Measurements from ENCODE around the gene KLK6. TPM values are rescaled to one million over a fixed set of nuclear protein-coding genes. Genes with fewer than 3 reads are reported as not detected.
"Not testable (repeated sequence)": the region's sequence is repeated elsewhere in the genome, so short reads cannot be mapped to it uniquely, and the experiment has no call there.

Gene KLK6
- total RNA-seq, 1 donor from 2014 or later = not detected

- intact Hi-C loops (cut with micrococcal nuclease) = no loop called here
- Histone ChIP-seq H3K9me3 (replicated peaks) (no peaks in the 10 kb centered on the region), H3K27me3 (ENCODE audit: low read depth) (peaks cover 66% of the 10 kb centered on the region), H3K27ac (replicated peaks) (no peak overlapping the region), H3K4me1 (no peaks in the 10 kb centered on the region), H3K4me3 (no peak overlapping the region), H3K36me3 (no peaks in the 10 kb centered on the region)
- no peak for TF ChIP-seq CTCF (IDR thresholded peaks at IDR 0.05; ENCODE audit: borderline replicate concordance)
- no peak for DNase-seq
Measured at GRCh38 chr19:50978772-50979390, 9.5 kb upstream of the KLK6 start.

DNA sequence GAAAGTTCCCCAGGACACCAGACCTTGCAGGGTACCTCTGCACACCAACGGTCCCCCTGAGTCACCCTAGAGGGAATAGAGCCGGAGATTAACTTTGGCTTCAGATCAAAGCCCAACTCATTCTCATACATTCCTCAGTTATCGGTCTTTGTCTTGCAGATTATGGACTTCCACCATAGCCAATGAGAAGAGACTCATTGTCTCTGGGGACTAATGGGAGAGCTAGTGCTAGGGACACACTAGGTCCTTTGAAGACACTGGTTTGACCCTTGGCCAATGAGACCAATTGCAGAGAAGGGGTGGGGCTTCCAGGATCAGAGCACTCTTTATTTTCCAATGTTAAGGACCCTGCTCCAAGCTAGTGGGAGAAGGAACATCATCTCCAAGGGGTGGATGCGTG is 8.2 kb upstream of the KLK6 start:
- Histone ChIP-seq H3K27ac (replicated peaks) (no peak overlapping the region), H3K27me3 (ENCODE audit: low read depth) (peaks cover 69% of the 10 kb centered on the region), H3K4me1 (no peaks in the 10 kb centered on the region), H3K9me3 (replicated peaks) (no peaks in the 10 kb centered on the region), H3K36me3 (no peaks in the 10 kb centered on the region), H3K4me3 (no peak overlapping the region)
- intact Hi-C loops (cut with micrococcal nuclease) = no loop called here
- no peak for DNase-seq
- TF ChIP-seq CTCF (IDR thresholded peaks at IDR 0.05; ENCODE audit: borderline replicate concordance) = no peak

DNA sequence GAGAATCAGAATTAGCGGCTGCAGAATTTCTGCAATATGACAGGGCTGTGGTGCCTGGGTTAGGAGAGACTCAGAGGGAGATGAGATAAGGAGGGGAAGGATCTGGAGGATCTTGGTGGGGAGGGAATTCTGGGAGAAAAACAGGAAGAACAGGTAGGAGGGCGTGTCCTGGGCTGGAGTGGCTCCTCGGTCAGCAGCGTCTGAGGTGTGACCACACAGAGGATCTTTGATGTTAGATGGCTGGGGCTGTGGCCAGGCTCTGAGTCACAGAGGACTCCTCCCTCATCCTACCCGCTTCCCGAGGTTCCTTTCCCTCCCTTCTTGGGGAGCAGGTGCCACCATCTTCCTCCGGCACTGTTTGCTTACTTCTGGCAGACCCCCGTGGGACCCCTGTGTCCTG is 6.4 kb upstream of the KLK6 start:
- TF ChIP-seq CTCF (IDR thresholded peaks at IDR 0.05; ENCODE audit: borderline replicate concordance) = no peak
- Histone ChIP-seq H3K27me3 (ENCODE audit: low read depth) (peaks cover 78% of the 10 kb centered on the region), H3K27ac (replicated peaks) (no peak overlapping the region), H3K9me3 (replicated peaks) (no peaks in the 10 kb centered on the region), H3K4me3 (no peak overlapping the region), H3K4me1 (no peaks in the 10 kb centered on the region), H3K36me3 (no peaks in the 10 kb centered on the region)
- intact Hi-C loops (cut with micrococcal nuclease) = no loop called here
- DNase-seq = no peak

DNA sequence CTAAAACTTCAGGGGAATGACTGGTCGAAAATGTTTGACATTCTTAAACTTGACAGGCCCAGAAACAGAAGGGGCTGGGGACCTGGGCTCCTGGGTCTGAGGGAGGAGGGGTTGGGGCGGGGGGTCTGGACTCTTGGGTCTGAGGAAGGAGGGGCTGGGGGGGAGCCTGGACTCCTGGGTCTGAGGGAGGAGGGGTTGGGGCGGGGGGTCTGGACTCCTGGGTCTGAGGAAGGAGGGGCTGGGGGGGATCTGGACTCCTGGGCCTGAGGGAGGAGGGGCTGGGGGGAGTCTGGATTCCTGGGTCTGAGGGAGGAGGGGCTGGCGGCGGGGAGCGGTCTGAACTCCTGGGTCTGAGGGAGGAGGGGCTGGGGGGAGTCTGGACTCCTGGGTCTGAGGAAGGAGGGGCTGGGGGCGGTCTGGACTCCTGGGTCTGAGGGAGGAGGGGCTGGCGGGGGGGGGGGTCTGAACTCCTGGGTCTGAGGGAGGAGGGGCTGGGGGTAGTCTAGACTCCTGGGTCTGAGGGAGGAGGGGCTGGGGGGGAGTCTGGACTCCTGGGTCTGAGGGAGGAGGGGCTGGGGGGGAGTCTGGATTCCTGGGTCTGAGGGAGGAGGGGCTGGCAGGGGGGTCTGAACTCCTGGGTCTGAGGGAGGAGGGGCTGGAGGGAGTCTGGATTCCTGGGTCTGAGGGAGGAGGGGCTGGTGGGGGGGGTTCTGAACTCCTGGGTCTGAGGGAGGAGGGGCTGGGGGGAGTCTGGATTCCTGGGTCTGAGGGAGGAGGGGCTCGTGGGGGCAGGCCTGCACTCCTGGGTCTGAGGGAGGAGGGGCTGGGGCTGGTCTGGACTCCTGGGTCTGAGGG is 5.5 kb upstream of the KLK6 start:
- no peak for DNase-seq
- no peak for TF ChIP-seq CTCF (IDR thresholded peaks at IDR 0.05; ENCODE audit: borderline replicate concordance)
- Histone ChIP-seq H3K36me3 (no peaks in the 10 kb centered on the region), H3K4me1 (no peaks in the 10 kb centered on the region), H3K27ac (replicated peaks) (no peak overlapping the region), H3K27me3 (ENCODE audit: low read depth) (peaks cover 81% of the 10 kb centered on the region), H3K4me3 (no peak overlapping the region), H3K9me3 (replicated peaks) (no peaks in the 10 kb centered on the region)
- intact Hi-C loops (cut with micrococcal nuclease) = no loop called here

DNA sequence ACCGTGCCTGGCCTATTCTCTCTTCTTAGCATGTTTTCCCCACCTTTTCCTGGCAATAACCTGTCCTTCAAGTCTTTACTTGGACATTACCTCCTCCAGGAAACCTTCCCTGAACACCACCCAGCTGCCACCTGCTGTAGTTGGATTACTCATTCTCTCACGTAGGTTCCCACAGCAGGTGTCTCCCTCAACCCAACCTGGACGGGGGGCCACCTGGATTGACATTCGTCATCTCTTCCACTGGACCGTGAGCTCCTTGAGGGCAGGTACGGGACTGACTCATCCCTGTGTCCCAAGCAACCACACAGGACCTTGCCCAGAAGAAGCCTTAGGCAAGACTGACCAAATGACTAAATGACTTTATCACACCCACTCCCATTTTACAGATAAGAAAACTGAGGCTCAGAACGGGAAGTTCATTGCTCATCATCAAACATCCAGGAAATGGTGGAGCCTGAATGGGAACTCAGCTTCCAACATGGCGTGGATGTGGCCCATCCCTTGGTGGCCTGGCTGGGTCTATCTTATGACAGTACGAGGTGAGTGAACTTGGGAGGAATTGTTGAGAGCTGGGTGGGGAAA is 3.5 kb upstream of the KLK6 start:
- Histone ChIP-seq H3K4me3 (no peak overlapping the region), H3K4me1 (no peaks in the 10 kb centered on the region), H3K36me3 (no peaks in the 10 kb centered on the region), H3K9me3 (replicated peaks) (no peaks in the 10 kb centered on the region), H3K27ac (replicated peaks) (no peak overlapping the region), H3K27me3 (ENCODE audit: low read depth) (peaks cover 81% of the 10 kb centered on the region)
- DNase-seq = no peak
- no peak for TF ChIP-seq CTCF (IDR thresholded peaks at IDR 0.05; ENCODE audit: borderline replicate concordance)
- intact Hi-C loops (cut with micrococcal nuclease) = no loop called here

- intact Hi-C loops (cut with micrococcal nuclease); H3K4me1 ChIP-seq; DNase-seq; H3K36me3 ChIP-seq; H3K9me3 ChIP-seq (replicated peaks); H3K4me3 ChIP-seq; H3K27ac ChIP-seq (replicated peaks): not testable (repeated sequence)
- peaks cover 85% of the 10 kb centered on the region for H3K27me3 ChIP-seq (ENCODE audit: low read depth)
Measured at GRCh38 chr19:50969810-50970209, 419 bp upstream of the KLK6 start.

All from left ventricle myocardium inferior (tissue), 1 donor.